ENCODE results near the gene SAP30BP.
"Not testable (repeated sequence)": the region's sequence is repeated elsewhere in the genome, so short reads cannot be mapped to it uniquely, and the experiment has no call there.

Gene SAP30BP

GRCh38 chr17:75637551-75637950 is 29.6 kb upstream of the SAP30BP start:
- no peak overlapping the region for H3K4me3 ChIP-seq (replicated peaks; ENCODE audit: low read depth, low read length)
- no peak for DNase-seq (ENCODE audit: low read depth)
- TF ChIP-seq CTCF (IDR thresholded peaks at IDR 0.05; ENCODE audit: low read length, missing control alignments): no peak

DNA sequence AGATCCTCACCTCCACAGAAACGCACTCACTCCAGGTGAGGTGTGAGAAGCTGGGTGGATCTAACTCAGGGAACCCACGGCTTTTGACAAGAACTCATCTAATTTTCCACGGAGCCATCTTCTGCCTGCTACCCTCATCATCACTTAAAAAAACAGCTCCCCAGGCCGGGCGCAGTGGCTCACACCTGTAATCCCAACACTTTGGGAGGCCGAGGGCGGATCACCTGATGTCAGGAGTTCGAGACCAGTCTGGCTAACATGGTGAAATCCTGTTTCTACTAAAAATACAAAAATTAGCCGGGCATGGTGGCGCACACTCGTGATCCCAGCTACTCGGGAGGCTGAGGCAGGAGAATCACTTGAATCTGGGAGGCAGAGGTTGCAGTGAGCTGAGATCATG is 29.1 kb upstream of the SAP30BP start:
- DNase-seq (ENCODE audit: low read depth); H3K4me3 ChIP-seq (replicated peaks; ENCODE audit: low read depth, low read length): not testable (repeated sequence)

- DNase-seq (ENCODE audit: low read depth): no peak
- H3K4me3 ChIP-seq (replicated peaks; ENCODE audit: low read depth, low read length): no peak overlapping the region
- TF ChIP-seq CTCF (IDR thresholded peaks at IDR 0.05; ENCODE audit: low read length, missing control alignments): no peak
Measured at GRCh38 chr17:75638893-75639292, 28.2 kb upstream of the SAP30BP start.

DNA sequence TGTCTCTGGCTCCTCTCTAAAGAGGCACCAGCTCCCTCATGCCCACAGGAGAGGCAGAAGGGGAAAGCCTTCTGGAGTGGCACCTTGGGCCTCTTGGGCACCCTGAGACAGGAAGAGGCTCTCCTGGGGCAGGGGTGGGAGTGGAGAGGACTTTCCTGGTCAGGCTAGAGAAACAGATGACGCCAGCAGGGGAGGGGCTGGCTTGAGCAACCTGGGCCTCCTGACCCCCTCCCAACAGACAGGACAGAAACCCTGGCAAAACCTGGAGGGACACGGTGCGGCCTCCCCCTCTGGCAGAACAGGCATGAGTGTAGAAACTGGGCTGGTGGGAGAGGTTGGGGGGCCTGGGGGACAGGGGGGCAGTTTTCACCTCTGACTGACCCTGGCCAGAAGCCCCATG is 27.8 kb upstream of the SAP30BP start:
- DNase-seq (ENCODE audit: low read depth): no peak
- TF ChIP-seq CTCF (IDR thresholded peaks at IDR 0.05; ENCODE audit: low read length, missing control alignments): no peak
- H3K4me3 ChIP-seq (replicated peaks; ENCODE audit: low read depth, low read length): no peak overlapping the region

GRCh38 chr17:75639771-75640555 is 27.2 kb upstream of the SAP30BP start:
- no peak overlapping the region for H3K4me3 ChIP-seq (replicated peaks; ENCODE audit: low read depth, low read length)
- TF ChIP-seq CTCF (IDR thresholded peaks at IDR 0.05; ENCODE audit: low read length, missing control alignments): no peak
- DNase-seq (ENCODE audit: low read depth): no peak

DNA sequence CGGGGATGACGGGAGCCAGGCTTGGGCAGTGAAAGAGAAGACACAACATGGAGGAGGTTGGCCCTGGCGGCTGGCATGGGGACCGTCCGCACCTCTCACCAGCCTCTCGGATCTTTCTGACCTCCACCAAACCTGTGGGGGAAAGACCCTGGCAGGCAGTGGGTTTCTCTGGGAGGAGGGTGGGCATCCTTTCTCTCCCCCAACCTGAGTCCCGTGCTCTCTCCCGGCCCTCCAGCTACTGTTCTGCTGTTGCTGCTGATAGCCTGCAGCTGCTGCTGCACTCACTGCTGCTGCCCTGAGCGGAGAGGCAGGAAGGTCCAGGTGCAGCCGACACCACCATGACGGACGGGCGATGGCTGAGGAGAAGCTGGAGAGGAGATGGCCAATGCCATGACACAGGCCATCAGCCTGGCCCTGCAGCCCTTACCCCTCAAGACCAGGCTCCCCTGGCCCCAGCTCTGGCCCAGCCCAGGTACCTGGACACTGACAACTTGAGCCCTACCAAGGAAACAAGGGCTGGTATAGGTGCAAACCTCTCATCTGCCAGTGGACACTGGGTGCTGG is 26.5 kb upstream of the SAP30BP start:
- H3K4me3 ChIP-seq (replicated peaks; ENCODE audit: low read depth, low read length): no peak overlapping the region
- TF ChIP-seq CTCF (IDR thresholded peaks at IDR 0.05; ENCODE audit: low read length, missing control alignments): no peak
- no peak for DNase-seq (ENCODE audit: low read depth)

GRCh38 chr17:75641343-75641742 is 25.8 kb upstream of the SAP30BP start:
- no peak for TF ChIP-seq CTCF (IDR thresholded peaks at IDR 0.05; ENCODE audit: low read length, missing control alignments)
- no peak for DNase-seq (ENCODE audit: low read depth)
- no peak overlapping the region for H3K4me3 ChIP-seq (replicated peaks; ENCODE audit: low read depth, low read length)

Measured in fibroblast of pulmonary artery (primary cell).